Keratinocyte (primary cell): Measurements from ENCODE around the gene ELAVL1. TPM values are rescaled to one million over a fixed set of nuclear protein-coding genes. Genes with fewer than 3 reads are reported as not detected.

Experiments
- DNase-seq: peaks from one replicate; pipeline ENCODE4 v3.0.0-alpha.2; 2011; ENCODE audit warnings: low read depth, missing footprints, low spot score
- FAIRE-seq: peaks from 2 replicates; lab custom pipeline; 2011; peaks lifted over from hg19 to GRCh38; lab: Jason Lieb, UNC
- H2AFZ ChIP-seq: 2 replicates; pipeline ENCODE4 v1.6.0; 2012; ENCODE audit warnings: low read length, control low read depth, inconsistent platforms; ENCODE audit not compliant: control insufficient read depth
- H3K27ac ChIP-seq: 2 replicates; pipeline ENCODE4 v1.5.1; 2011; ENCODE audit warnings: low read length; ENCODE audit not compliant: control insufficient read depth, insufficient read depth
- H3K27me3 ChIP-seq: 3 replicates; pipeline ENCODE4 v1.6.0; 2011; ENCODE audit warnings: low read length; ENCODE audit not compliant: control insufficient read depth, insufficient read depth; ENCODE audit errors: extremely low read depth
- H3K36me3 ChIP-seq, 2 experiments: 2 replicates in 1 of 2; 3 replicates in 1 of 2; pipeline ENCODE4 v1.5.1; 2011; ENCODE audit warnings: low read length in 2 of 2, mild to moderate bottlenecking in 1 of 2; ENCODE audit not compliant: control insufficient read depth in 2 of 2, insufficient read depth in 2 of 2; ENCODE audit errors: extremely low read depth in 1 of 2
- H3K4me1 ChIP-seq: 3 replicates; pipeline ENCODE4 v1.5.1; 2011; ENCODE audit warnings: low read length; ENCODE audit not compliant: control insufficient read depth, insufficient read depth; ENCODE audit errors: extremely low read depth
- H3K4me2 ChIP-seq: 3 replicates; pipeline ENCODE4 v1.6.0; 2011; ENCODE audit warnings: low read depth, low read length; ENCODE audit not compliant: control insufficient read depth, insufficient read depth; ENCODE audit errors: extremely low read depth
- H3K4me3 ChIP-seq, 3 experiments: fragments of 200-600 bp in 1 of 3; sonication (generic) in 1 of 3; 2 replicates in 2 of 3; 3 replicates in 1 of 3; pipeline ENCODE4 v1.5.1; 2011 to 2016; ENCODE audit warnings: low read length in 3 of 3, mild to moderate bottlenecking in 3 of 3, control low read depth in 2 of 3, inconsistent platforms in 1 of 3, low read depth in 1 of 3, mixed read lengths in 1 of 3, mixed run types in 1 of 3, moderate library complexity in 1 of 3; ENCODE audit not compliant: control insufficient read depth in 2 of 3, insufficient read depth in 2 of 3; ENCODE audit errors: extremely low read depth in 1 of 3
- H3K79me2 ChIP-seq: 2 replicates; pipeline ENCODE4 v1.6.0; 2012; ENCODE audit warnings: low read length; ENCODE audit not compliant: control insufficient read depth, insufficient read depth
- H3K9ac ChIP-seq: 3 replicates; pipeline ENCODE4 v1.6.0; 2011; ENCODE audit warnings: low read length; ENCODE audit not compliant: control insufficient read depth, insufficient read depth; ENCODE audit errors: extremely low read depth
- H3K9me1 ChIP-seq: 3 replicates; pipeline ENCODE4 v1.6.0; 2011; ENCODE audit warnings: low read length; ENCODE audit not compliant: control insufficient read depth, insufficient read depth; ENCODE audit errors: extremely low read depth
- H3K9me3 ChIP-seq: 2 replicates; pipeline ENCODE4 v1.5.1; 2012; ENCODE audit warnings: low read depth, low read length; ENCODE audit not compliant: control insufficient read depth
- H4K20me1 ChIP-seq: 3 replicates; pipeline ENCODE4 v1.6.0; 2011; ENCODE audit warnings: low read length; ENCODE audit not compliant: control insufficient read depth, insufficient read depth; ENCODE audit errors: extremely low read depth
- EZH2 ChIP-seq: IDR thresholded peaks from one replicate; pipeline ENCODE4 v1.6.1; 2012; ENCODE audit warnings: inconsistent platforms, mild to moderate bottlenecking, low read length, moderate library complexity
- dilution Hi-C: fragments of 300-500 bp; cut with MboI; formaldehyde crosslinking; loops from one replicate; pipeline ENCODE4 v1.7.0; 2020; ENCODE audit warnings: low sequenced_read_pairs; ENCODE audit not compliant: extremely low pct_ligation_motif_present
- polyA plus RNA-seq, 5 experiments: library from polyadenylated mRNA; depleted of rRNA in 3 of 5; stranded (reverse) in 3 of 5; stranded (forward) in 1 of 5; unstranded in 1 of 5; fragments of >200 nt; gene quantifications; 1 replicate in 1 of 5; 2 replicates in 3 of 5; 3 replicates in 1 of 5; pipeline versions ENCODE4 v1.2.1 to v1.2.3, GENCODE V29; 2011 to 2012; ENCODE audit warnings: missing spikeins in 2 of 5, low read depth in 1 of 5, low replicate concordance in 1 of 5
- TF ChIP-seq, protein P1 (sequence below), 3 experiments: IDR thresholded peaks in 1 of 3; conservative IDR thresholded peaks in 1 of 3; optimal IDR thresholded peaks in 1 of 3; 2 replicates in 2 of 3; 3 replicates in 1 of 3; pipeline versions ENCODE3 to v1.5.1; 2011; ENCODE audit warnings: low read length in 3 of 3, mild to moderate bottlenecking in 3 of 3, moderate library complexity in 2 of 3, control low read depth in 1 of 3, inconsistent platforms in 1 of 3; ENCODE audit not compliant: insufficient read depth in 2 of 3; ENCODE audit errors: extremely low read depth in 1 of 3

ELAVL1 gene
- polyA plus RNA-seq, 1 donor (not counting 4 experiments of a cell fraction or from before 2014, with no cell fraction given): 46.9 TPM

DNA sequence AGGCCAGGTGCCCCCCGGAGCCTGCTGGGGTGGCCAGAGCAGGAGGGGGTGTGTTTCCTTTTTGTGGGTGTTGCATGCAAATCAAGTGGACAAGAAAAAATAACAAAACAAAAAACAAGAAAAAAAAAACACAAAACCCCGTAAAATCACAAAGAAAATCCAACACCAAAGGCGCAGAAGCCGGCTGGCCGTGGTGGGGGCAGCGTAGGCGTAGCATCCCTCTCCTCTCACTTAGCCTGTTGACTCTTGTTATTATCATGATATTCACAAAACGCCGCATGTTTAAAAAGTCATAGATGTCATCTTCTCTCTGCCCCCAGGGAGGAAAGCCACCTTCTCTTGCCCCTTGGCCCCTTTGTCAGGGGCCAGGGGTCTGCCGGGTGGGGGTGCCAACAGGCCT lies 91.8 kb downstream of the ELAVL1 start:
- no peak overlapping the region for H3K4me3 ChIP-seq
- no peak overlapping the region for H3K9ac ChIP-seq
- H4K20me1 ChIP-seq: no peaks in the 10 kb centered on the region
- H3K27me3 ChIP-seq: peaks cover 24% of the 10 kb centered on the region
- H3K79me2 ChIP-seq: no peaks in the 10 kb centered on the region
- H3K4me2 ChIP-seq: no peak overlapping the region
- FAIRE-seq (no peak), DNase-seq (no peak)
- TF ChIP-seq, protein P1, sequence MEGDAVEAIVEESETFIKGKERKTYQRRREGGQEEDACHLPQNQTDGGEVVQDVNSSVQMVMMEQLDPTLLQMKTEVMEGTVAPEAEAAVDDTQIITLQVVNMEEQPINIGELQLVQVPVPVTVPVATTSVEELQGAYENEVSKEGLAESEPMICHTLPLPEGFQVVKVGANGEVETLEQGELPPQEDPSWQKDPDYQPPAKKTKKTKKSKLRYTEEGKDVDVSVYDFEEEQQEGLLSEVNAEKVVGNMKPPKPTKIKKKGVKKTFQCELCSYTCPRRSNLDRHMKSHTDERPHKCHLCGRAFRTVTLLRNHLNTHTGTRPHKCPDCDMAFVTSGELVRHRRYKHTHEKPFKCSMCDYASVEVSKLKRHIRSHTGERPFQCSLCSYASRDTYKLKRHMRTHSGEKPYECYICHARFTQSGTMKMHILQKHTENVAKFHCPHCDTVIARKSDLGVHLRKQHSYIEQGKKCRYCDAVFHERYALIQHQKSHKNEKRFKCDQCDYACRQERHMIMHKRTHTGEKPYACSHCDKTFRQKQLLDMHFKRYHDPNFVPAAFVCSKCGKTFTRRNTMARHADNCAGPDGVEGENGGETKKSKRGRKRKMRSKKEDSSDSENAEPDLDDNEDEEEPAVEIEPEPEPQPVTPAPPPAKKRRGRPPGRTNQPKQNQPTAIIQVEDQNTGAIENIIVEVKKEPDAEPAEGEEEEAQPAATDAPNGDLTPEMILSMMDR (optimal IDR thresholded peaks at IDR 0.05 in 1 of 3, IDR thresholded peaks at IDR 0.05 in 1 of 3, conservative IDR thresholded peaks at IDR 0.05 in 1 of 3; ENCODE audit: extremely low read depth in 1 of 3, insufficient read depth in 2 of 3, low read length in 3 of 3): no peak
- H3K4me1 ChIP-seq: peaks cover 9% of the 10 kb centered on the region
- peaks cover 7 to 11% of the 10 kb centered on the region in 2 experiments for H3K36me3 ChIP-seq
- H3K27ac ChIP-seq: no peak overlapping the region
- H3K9me3 ChIP-seq: no peaks in the 10 kb centered on the region
- dilution Hi-C loops: no loop called here
- no peaks in the 10 kb centered on the region for H3K9me1 ChIP-seq
- H2AFZ ChIP-seq: no peak overlapping the region

DNA sequence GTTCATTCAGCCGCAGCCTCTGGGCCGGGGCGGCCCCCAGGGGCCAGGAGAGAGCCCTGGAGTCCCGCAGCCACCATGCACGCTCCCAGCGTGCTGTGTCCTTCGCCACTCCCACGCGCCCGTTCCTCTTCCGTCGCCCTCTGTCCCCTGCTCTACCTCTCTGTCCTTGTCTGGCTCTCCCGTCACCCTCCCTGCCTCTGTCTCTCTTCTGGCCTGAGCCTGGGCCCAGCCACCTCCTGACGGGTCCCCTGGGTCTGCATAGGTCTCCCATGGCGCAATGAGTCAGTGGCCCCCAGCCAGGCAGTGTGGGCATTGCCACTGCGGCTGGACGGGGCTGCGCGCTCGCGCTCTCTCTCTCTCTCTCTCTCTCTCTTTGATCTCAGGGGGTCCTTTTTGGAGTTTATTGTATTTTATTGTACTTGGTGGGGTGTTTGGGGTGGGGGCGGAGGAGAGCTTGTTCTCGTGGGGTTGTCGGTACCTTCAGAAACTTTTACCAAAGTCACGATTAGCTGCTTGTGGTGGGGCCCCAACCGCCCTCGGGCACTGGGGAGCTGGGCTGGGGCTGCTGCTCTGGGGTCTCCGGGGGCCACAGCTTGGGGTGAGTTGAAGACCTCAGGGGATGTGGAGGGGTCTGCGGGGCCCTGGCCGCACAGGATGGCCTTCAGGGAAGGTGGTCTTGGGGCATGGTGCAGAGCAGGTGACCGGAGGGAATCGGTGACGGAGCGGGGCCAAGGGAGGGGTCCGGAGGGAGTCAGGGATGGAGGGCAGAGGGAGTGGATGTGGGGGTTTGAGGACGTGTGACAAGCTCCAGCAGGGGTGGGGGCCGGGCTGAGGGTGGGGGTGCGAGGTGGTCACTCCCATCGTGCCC lies 92.5 kb downstream of the ELAVL1 start:
- no peak for TF ChIP-seq EZH2
- TF ChIP-seq, protein P1 (optimal IDR thresholded peaks at IDR 0.05 in 1 of 3, IDR thresholded peaks at IDR 0.05 in 1 of 3, conservative IDR thresholded peaks at IDR 0.05 in 1 of 3; ENCODE audit: extremely low read depth in 1 of 3, insufficient read depth in 2 of 3, low read length in 3 of 3): no peak
- Histone ChIP-seq H3K79me2 (peaks cover 4% of the 10 kb centered on the region), H3K27me3 (peaks cover 19% of the 10 kb centered on the region), H3K9me3 (no peaks in the 10 kb centered on the region), H3K4me1 (peaks cover 9% of the 10 kb centered on the region), H3K27ac (no peak overlapping the region), H3K4me2 (no peak overlapping the region), H3K9ac (no peak overlapping the region), H3K36me3 (peaks cover 7 to 11% of the 10 kb centered on the region in 2 experiments), H3K9me1 (no peaks in the 10 kb centered on the region), H2AFZ (no peak overlapping the region), H4K20me1 (no peaks in the 10 kb centered on the region), H3K4me3 (no peak overlapping the region)
- DNase-seq (no peak), FAIRE-seq (no peak)
- dilution Hi-C loops: no loop called here
